ENCODE data around the gene TCIRG1. TPM values are rescaled to one million over a fixed set of nuclear protein-coding genes. Genes with fewer than 3 reads are reported as not detected.

TCIRG1 gene
- total RNA-seq, 2 donors from 2014 or later = 187 to 207 TPM

DNA sequence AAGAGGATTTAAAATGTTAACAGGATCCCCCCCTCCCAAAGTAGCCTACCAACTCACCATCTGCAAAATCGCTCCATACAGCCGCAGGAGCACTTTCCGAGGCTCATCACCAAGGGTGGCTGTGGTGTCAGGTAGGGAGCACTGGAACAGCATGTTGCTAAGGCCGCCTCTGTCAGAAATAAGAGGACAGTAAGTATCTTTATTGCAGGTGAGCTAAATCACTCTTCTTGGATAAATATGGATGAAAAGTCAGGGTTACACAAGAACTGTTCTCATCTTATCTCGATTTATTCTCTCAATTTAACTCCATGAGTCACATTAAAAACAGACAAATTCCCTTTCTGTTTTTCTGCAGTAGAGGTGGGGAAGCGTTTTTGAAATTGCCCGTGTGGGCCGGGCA, 58.1 kb downstream of the TCIRG1 start:
- DNase-seq (no peak), ATAC-seq (no peak)
- H3K9me3 ChIP-seq (ENCODE audit: control insufficient read depth, low read length, poor library complexity, severe bottlenecking) = no peaks in the 10 kb centered on the region
- Mint-ChIP-seq H3K36me3 (ENCODE audit: low read depth) (no peaks in the 10 kb centered on the region), H3K27me3 (no peaks in the 10 kb centered on the region), H3K4me1 (no peaks in the 10 kb centered on the region), H3K4me3 (no peak overlapping the region), H3K27ac (no peak overlapping the region)

DNA sequence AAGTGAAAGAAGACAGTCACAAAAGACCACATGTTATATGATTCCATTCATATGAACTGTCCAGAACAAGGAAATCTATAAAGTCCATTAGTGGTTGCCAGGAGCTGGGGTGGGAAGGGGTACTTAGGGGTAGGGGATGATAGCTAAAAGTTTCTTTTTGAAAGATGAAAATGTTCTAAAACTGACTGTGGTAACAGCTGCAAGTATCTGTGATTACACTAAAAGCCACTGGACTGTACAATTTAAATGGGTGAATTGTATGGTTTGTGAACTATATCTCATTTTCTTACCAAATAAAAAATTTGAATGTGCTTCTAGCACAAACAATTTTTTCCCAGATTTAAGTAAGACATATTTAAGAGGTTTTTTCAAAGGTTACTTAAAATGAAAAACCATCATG, 60.2 kb downstream of the TCIRG1 start:
- Mint-ChIP-seq H3K4me1 (peaks cover 2% of the 10 kb centered on the region), H3K27ac (peak overlapping the region; percentile 27), H3K36me3 (ENCODE audit: low read depth) (no peaks in the 10 kb centered on the region), H3K4me3 (no peak overlapping the region), H3K27me3 (no peaks in the 10 kb centered on the region)
- no peaks in the 10 kb centered on the region for H3K9me3 ChIP-seq (ENCODE audit: control insufficient read depth, low read length, poor library complexity, severe bottlenecking)
- ATAC-seq (no peak), DNase-seq (no peak)

DNA sequence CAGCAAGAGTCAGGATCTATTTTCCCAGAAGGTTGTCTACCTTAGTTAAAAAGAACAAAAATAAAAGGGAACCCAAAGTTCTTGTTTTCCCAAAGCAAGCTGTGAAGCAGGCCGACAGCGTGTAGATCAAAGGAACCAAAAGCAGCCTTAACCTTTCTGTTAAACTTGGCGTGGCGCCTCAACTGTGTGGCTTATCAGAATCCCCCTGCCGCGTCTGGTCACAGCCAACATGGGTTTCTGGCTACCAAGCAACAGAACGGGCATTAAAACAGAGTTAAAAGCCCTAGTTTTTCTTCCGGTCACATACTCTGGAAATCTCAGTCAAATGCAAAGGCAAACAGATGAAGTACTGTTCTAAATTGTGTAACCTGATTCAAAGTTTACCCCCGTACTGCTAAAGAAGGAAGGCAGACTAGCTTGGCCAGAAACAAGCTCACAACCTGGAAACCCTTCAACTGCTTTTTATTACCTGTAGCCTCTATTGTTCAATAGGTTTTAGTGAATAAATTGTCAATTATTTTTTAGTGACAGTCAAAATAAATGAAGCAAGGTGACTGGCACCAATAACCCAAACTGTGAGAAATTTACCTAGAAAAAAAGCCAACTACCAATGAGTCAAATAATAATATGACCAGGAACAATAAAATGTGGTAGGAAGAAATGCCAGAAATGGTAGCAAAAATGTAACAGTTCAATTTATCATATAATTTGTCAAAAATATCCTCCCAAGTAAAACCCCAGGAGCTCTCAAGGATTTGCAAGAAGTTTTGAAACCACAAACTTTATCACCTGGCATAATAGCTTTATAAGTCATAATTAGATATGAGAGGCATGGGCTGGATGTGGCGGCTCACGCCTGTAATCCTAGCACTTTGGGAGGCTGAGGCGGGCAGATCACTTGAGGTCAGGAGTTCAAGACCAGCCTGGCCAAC, 60.9 kb downstream of the TCIRG1 start:
- no peak overlapping the region for H3K4me3 Mint-ChIP-seq
- peaks cover 2% of the 10 kb centered on the region for H3K4me1 Mint-ChIP-seq
- no peaks in the 10 kb centered on the region for H3K27me3 Mint-ChIP-seq
- peak overlapping the region; percentile 27 for H3K27ac Mint-ChIP-seq
- ATAC-seq = peak; percentile 74
- no peaks in the 10 kb centered on the region for H3K36me3 Mint-ChIP-seq (ENCODE audit: low read depth)
- DNase-seq = no peak
- H3K9me3 ChIP-seq (ENCODE audit: control insufficient read depth, low read length, poor library complexity, severe bottlenecking) = no peaks in the 10 kb centered on the region

Other genes starting within 250 kb of the TCIRG1 start
- gene UNC93B1, start 34.9 kb upstream of the TCIRG1 start, total RNA-seq = 10 to 100 TPM; 24.7 to 27.2 TPM
- gene ALDH3B1, start 28.7 kb upstream of the TCIRG1 start, total RNA-seq = 1 to 10 TPM; 1.1 TPM
- gene NDUFS8, start 8.3 kb upstream of the TCIRG1 start, total RNA-seq = 10 to 100 TPM; 59.5 to 64.2 TPM
- gene CHKA, start 82.4 kb downstream of the TCIRG1 start, total RNA-seq = 1 to 10 TPM; 7.4 to 9.8 TPM
- 10 to 100 TPM; 30.5 to 33.8 TPM for gene KMT5B, start 174.3 kb downstream of the TCIRG1 start, total RNA-seq
- gene C11orf24, start 232.9 kb downstream of the TCIRG1 start, total RNA-seq = 10 to 100 TPM; 10.5 to 11.6 TPM

Measured in T-helper 17 cell (primary cell).